Measurements from ENCODE around the gene SETD1B. TPM values are rescaled to one million over a fixed set of nuclear protein-coding genes. Genes with fewer than 3 reads are reported as not detected.

Gene SETD1B
- total and polyA plus RNA-seq, 11 donors = 6.2 to 17.0 (median 9.3) TPM

DNA sequence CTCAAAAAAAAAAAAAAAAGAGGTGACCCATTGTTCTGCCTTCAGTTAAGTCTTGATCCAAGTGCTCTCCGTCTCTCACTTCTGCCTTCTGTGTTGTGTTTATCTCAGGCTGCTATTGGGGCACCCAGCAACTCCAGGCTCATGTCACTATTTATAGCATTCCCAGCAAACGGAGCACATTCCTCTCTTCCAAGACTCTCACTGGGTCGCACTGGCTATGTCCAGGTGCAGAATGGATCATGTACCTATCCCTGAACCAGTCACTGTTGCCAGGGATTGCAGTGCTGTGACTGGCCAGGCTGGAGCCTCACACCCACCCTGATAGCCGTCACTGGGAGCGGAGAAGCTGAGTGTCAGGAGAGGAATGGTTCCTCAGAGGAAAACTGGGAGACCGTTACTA is 41.5 kb upstream of the SETD1B start:
- Histone ChIP-seq H3K9me3 (no peaks in the 10 kb centered on the region), H3K4me1 (peaks cover 0 to 22% (median 9%) of the 10 kb centered on the region in 12 donors), H3K36me3 (peaks cover 0 to 5% (median 0%) of the 10 kb centered on the region in 9 donors), H3K27me3 (no peaks in the 10 kb centered on the region), H3K4me3 (no peak overlapping the region), H3K27ac (peak overlapping the region in 11 of 12 donors; percentile 42 to 78 (median 62))
- TF ChIP-seq CTCF (IDR thresholded peaks at IDR 0.05) (no peak), POLR2A (IDR thresholded peaks at IDR 0.05) (no peak)
- peak in 1 of 5 donors; percentile 75 for DNase-seq
- WGBS, 4 donors = 43 to 62% (median 50%) methylated on average over 6 of the region's 6 CpGs
- intact Hi-C loops (cut with DNase I) = no loop called here
- peak; percentile 79 to 91 (median 87) for ATAC-seq

GRCh38 chr12:121764808-121765207 is 39.0 kb upstream of the SETD1B start:
- TF ChIP-seq CTCF (IDR thresholded peaks at IDR 0.05) = no peak
- TF ChIP-seq POLR2A (IDR thresholded peaks at IDR 0.05) = no peak
- DNase-seq (no peak), ATAC-seq (no peak)
- Histone ChIP-seq H3K27ac (no peak overlapping the region), H3K4me3 (no peak overlapping the region), H3K27me3 (no peaks in the 10 kb centered on the region), H3K4me1 (peaks cover 3 to 46% (median 22%) of the 10 kb centered on the region in 12 donors), H3K36me3 (peaks cover 0 to 5% (median 0%) of the 10 kb centered on the region in 9 donors), H3K9me3 (no peaks in the 10 kb centered on the region)
- WGBS, 4 donors = 92 to 98% (median 95%) methylated on average over 3 of the region's 3 CpGs
- intact Hi-C loops (cut with DNase I) = no loop called here

- TF ChIP-seq POLR2A (IDR thresholded peaks at IDR 0.05) (no peak), CTCF (IDR thresholded peaks at IDR 0.05) (no peak)
- H3K4me3 ChIP-seq = no peak overlapping the region
- intact Hi-C loops (cut with DNase I) = no loop called here
- H3K36me3 ChIP-seq = peaks cover 0 to 5% (median 0%) of the 10 kb centered on the region in 9 donors
- H3K27me3 ChIP-seq = no peaks in the 10 kb centered on the region
- ATAC-seq = no peak
- H3K27ac ChIP-seq = peak overlapping the region in 1 of 12 donors; percentile 70
- no peak for DNase-seq
- 87 to 95% (median 92%) methylated on average over 5 of the region's 5 CpGs for WGBS, 4 donors
- H3K4me1 ChIP-seq = peaks cover 3 to 53% (median 25%) of the 10 kb centered on the region in 12 donors
- H3K9me3 ChIP-seq = no peaks in the 10 kb centered on the region
Observed at GRCh38 chr12:121765573-121765972, 38.2 kb upstream of the SETD1B start.

- 86 to 100% (median 95%) methylated on average over 5 of the region's 5 CpGs for WGBS, 4 donors
- DNase-seq = no peak
- Histone ChIP-seq H3K27ac (peak overlapping the region in 6 of 12 donors; percentile 15 to 83 (median 57)), H3K4me3 (no peak overlapping the region), H3K36me3 (peaks cover 0 to 5% (median 0%) of the 10 kb centered on the region in 9 donors), H3K4me1 (peaks cover 3 to 59% (median 27%) of the 10 kb centered on the region in 12 donors), H3K27me3 (no peaks in the 10 kb centered on the region), H3K9me3 (no peaks in the 10 kb centered on the region)
- no peak for ATAC-seq
- intact Hi-C loops (cut with DNase I) = no loop called here
- TF ChIP-seq CTCF (IDR thresholded peaks at IDR 0.05) = no peak
- TF ChIP-seq POLR2A (IDR thresholded peaks at IDR 0.05) = no peak
Observed at GRCh38 chr12:121766290-121767039, 37.3 kb upstream of the SETD1B start.

All from heart left ventricle (tissue), 16 donors.